Measurements from ENCODE around the gene EFNA5.
A peak's percentile ranks its signal among the peaks of the same experiment; 100 is the strongest.

EFNA5 gene

DNA sequence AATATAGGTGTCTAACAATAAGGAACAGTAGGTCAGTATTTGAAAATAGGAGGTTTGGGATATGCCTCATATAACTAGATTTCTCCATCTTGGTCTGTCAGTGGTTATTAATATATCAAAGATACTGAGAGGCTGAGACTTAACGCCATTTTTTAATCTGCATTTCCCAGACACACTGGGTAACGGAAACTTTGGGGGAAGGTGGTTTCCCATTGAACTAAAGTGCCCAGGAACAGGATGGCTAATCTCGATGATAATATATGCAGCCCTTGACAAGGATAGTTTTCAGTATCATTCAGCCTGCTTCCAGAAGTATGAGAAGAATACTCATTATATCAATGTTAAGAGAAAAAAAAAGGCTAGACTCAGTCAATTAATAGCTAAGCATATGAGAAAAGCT is 30.7 kb downstream of the EFNA5 start:
- DNase-seq (ENCODE audit: low read depth), result peak; percentile 2

DNA sequence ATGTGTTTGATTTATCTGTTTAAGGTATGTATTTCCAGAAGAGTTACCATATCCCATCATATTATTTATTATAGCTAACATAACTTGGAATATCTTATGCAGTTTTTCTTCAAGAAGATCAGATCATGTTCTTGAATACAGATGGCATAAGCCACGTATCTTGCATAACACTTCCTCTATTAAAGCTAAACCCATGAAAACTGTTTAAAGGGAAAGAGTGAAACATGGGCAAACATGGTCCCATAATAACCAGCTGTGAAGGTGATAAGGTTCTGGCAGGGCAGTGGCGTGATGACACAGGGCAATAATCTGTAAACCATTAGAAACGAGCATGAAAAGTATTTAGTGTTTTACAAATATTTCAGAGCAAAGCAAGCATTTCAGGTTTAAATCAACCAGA is 34.2 kb downstream of the EFNA5 start:
- DNase-seq (ENCODE audit: low read depth), result no peak

DNA sequence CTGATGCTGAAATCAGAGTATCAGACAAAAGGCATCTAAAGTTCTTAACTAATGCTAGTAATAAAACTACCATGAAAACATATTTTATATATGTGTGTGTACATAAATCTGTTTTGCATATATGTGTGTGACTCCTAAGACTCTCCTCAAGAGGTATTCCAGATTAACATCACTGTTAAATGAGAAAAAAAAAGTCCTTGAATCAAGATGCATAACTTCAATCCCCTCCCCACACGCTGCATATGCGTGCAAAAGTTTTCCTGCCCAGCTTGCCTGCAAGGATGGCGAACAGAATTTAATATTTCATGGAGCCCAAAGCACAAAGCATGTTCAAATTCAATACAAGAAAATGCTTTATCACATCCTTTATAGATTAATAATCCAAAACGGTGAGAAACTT is 34.7 kb downstream of the EFNA5 start:
- DNase-seq (ENCODE audit: low read depth), result no peak

DNA sequence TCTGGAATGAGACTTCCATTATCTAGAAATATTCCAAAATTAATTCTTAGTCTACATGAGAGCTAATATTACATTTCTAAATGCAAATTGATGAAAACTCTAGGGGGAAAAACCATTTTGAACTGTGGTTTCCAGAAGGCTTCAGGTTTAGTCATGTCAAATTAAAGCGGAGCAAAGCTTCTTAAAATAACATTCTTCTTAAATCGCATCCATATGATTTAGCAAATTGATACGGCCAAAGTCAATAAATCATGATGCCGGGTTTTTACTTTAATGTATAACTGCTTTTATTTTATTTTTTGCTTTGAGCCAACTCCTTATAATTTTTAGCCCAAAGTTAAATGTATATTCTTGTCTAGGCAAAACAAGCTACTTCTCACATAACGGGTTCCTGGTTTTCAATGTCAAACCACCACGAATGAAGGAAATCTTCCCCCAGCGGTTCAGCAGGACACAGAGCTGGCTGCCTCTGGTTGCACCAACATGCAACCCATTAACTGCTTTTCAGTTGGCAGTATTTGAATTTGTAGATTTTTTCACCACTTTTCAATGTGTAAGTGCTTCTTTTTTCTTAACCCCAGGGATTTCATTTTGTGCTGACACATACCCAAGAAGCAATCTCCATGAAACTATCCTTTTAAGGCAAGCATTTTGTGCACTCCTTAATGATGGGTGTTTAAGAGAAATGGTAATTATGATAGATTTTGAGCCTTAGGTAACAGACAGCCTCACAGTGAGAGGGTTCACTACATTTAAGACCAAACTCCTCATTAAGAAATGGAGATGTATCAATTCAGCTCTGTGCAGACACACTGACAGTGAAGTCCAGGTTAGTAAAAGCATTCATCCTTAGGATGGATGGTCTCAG is 35.5 kb downstream of the EFNA5 start:
- no peak for DNase-seq (ENCODE audit: low read depth)

DNA sequence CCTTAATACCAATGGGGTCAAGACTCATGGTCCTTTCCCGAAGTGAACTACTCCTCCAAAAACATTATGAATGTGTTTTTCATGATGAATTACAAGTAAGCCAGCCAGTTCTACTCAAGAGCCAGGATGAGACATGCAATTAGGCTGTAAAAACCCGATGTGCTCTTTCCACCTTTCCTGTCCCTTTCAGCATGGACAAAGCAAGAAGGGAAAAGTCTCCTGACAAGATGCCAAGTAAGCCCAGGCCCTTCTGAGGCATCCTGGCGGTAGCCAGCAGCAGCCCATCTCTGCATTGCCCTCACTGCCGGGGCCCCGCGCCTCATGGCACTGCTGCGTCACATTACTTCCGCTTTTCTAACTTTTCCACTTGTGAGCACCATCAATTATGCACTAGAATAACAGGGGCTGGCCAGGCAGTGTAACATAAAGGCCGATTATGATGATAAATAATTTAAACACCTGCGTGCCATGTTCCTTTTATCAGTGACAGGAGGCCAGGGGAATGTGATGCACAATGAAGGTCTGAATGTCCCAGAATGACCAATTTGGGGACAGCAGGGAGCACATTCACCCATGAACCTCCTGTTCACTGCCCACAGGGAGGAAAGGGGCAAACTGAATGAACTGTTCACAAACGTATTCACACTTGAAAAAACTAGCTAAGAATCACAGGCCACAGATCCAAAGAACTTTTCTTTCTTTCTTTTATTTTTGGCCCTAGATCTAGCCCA is 37.4 kb downstream of the EFNA5 start:
- no peak for DNase-seq (ENCODE audit: low read depth)

DNA sequence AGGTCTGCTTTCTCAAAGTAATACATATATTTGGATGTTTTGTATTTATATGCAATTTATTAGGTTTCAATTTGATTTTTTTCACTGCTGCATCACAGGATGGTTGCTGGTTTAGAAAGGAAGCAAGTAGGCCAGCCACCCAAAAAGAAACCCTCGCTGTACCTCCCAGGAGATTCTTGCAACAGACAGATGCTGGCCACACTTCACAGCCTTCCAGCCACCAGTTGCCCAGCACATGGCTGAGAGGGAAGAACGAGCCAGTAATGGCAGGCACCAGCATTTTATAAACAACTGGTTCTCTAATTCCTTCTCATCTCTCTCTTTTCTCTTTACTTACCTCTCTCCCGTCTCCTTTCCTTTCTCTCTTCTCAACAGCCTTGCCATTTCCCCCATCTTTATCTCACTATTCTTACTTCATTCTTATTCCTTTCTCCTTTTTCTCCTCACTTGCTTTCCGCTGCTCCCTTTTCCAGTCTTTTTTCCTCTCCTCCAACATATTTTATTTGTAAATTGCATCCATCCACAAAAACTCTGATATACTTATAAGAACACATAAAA is 38.9 kb downstream of the EFNA5 start:
- DNase-seq (ENCODE audit: low read depth), result no peak

DNA sequence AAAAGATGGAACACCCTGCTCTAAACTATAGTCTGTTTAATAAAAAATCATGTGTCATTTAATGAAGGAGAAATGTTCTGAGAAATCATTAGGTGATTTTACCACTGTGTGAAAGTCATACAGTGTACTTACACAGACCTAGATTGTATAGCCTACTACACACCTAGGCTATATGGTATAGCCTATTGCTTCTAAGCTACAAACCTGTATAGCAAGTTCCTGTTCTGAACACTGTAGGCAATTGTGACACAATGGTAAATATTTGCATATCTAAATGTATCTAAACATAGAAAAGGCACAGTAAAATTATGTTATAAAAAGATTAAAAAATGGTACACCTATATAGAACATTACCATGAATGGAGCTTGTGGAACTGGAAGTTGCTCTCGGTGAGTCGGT is 40.6 kb downstream of the EFNA5 start:
- no peak for DNase-seq (ENCODE audit: low read depth)

DNA sequence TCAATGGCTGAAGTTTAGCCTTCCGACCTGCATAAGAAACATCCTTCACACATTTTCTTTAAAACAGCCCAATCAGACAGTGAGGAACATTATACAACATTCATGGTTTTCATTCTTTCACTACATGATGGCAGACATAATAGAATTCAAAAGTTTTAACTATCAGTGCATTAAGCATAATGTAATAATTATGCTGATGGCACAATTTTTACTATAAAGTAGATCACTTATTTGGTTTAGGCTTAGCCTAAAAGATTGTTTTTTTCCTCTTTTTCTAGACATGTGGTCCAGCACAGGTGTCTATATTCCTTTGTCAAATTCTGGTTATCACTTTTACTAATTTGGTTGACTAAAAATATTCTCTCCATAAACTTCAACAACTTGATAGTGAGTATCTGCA is 46.5 kb downstream of the EFNA5 start:
- DNase-seq (ENCODE audit: low read depth), result no peak

DNA sequence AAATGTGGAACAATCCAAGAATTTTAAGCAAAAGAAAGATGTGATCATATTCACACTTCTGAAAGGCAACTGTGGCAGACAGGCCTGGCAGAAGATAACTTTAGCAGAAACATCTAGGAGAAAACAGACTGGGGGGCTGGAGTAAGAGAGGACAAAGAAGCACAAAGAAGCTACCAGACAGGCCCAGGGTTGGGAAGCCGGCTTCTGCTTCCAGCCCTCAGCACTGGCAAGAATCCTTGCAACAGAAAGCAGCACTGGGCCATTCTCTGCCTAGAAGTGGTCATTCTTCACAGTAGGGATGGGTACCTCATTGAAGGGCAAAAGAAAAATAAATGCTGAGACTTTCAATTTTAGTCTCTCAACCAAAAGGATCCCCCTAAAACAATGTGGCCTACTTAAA is 49.6 kb downstream of the EFNA5 start:
- no peak for DNase-seq (ENCODE audit: low read depth)

DNA sequence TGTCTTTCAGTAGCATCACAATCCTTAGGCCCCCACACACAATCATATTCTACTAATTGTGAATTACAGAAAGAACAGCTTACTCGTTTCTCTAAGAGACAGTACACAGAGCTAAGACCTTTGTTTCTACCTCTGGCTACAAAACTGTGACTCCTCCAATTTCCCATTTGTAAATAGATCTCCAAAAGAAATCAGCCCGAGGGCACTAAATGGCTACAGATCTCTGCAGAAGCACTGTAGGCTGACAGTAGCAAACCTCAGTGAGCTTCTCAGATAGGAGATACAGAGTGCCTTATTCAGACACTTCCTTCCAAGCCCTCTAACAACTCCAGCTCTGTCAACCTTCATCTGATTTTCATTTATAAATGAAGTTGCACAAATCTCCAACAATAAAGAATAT is 51.0 kb downstream of the EFNA5 start:
- DNase-seq (ENCODE audit: low read depth), result no peak

DNA sequence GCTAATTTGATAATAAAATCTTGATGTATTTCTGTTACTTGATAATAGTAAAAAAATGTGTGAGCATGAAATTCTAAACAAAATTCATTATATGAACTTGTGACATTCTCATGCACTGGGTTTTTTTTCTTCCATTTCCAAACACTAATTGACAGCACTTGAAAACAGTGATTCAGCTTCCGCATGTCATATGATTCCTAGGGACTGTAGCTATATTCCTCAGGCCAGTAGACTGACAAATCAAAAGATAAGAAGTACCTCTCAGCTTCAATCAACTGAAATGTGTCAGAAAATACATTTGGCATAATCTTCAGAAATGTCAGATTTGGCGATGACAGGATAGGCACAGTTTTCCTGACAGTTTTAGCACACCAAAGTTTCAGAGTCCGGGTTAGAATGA is 52.5 kb downstream of the EFNA5 start:
- DNase-seq (ENCODE audit: low read depth), result no peak

DNA sequence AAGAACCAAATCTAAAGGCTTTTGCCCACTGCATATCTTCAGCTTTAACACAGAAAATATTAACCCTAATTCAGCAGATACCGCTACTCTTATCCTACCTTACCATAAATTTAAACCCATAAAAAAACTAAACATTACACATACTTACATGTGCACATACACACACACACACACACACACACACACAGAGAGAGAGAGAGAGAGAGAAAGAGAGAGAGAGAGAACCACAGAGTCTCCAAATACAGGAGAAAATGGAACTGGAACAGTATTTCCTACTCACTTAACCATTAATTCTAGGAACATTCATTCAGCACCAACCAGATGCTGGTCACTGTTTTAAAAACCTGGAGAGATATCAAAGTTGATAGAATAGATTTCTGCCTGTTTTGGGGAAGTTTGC is 53.7 kb downstream of the EFNA5 start:
- DNase-seq (ENCODE audit: low read depth), result no peak

DNA sequence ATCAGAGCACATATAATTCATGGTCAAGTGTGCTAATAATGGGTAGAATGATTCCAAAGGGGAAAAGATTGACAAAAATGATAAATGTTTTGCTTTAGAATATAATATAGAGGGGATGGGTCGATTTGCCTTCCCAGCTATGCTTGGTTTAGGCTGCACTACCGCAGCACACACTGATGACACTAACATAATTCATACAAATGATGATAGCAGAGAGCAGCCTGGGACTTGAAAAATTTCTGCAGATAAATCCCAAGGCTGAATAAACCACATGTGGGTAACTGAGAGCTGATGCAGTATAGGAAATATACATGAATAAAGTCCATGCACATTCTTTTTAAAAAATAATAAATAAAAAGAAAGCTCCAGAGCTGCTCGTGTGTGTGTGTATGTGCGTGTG is 54.5 kb downstream of the EFNA5 start:
- no peak for DNase-seq (ENCODE audit: low read depth)

DNA sequence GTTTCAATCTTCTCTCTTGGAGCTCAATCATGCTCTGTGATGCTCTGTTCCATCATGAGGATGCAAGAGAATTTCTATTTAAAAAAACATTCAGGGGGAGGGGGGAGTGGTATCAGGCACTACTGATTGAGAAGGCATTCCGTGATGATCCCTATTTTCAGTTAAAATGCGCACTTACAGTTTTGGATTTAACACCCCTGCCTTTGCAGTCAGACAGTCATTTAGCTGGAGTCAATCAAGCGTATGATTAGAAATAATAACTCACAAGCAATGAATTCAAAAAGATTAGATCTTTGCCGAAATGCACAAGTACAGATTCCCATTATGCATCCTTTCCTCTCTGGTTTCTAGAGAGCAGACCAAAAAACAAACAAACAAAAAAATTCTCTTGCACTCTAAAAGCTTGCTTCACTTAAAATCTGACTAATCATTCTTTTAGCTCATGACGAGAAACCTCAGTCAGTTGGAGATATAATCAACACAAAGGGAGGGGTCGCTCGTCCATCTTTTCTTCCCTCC is 55.4 kb downstream of the EFNA5 start:
- DNase-seq (ENCODE audit: low read depth), result no peak

DNA sequence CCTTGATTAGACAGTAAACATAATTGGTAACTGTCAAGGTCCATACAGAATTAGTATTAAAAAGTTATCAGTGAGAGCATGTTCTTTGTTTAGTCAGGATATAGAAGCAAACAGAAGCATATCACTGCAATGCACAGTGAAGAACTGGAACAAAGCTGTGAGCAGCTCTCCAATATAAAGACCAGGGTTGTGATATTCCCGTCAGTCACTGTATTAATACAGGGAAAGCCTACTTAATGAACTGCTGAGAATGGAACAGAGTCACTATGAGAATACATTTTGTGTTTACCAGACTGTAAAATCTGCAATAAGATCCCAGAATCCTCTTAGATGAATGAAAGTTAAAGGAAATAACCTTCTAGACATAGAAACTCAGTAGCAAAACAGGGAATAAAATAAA is 58.2 kb downstream of the EFNA5 start:
- no peak for DNase-seq (ENCODE audit: low read depth)

DNA sequence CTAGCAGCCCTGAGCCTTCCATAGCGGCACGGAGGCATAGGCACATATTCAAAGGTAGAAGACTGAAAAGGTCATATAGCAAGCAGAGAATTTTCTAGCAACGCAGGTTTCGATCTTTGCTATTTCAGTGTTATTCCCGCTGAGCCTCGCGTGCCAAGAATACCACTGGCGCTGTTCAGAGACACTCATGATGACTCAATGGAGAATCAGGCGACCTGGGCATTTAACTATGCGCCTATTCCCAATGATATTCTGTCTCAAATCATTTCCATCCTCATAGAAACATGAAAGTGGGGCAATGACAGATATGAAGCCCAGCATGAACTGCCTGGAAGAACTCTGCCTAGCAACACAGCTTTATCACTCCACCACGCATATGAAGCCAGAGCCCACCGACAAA is 59.9 kb downstream of the EFNA5 start:
- DNase-seq (ENCODE audit: low read depth), result no peak

DNA sequence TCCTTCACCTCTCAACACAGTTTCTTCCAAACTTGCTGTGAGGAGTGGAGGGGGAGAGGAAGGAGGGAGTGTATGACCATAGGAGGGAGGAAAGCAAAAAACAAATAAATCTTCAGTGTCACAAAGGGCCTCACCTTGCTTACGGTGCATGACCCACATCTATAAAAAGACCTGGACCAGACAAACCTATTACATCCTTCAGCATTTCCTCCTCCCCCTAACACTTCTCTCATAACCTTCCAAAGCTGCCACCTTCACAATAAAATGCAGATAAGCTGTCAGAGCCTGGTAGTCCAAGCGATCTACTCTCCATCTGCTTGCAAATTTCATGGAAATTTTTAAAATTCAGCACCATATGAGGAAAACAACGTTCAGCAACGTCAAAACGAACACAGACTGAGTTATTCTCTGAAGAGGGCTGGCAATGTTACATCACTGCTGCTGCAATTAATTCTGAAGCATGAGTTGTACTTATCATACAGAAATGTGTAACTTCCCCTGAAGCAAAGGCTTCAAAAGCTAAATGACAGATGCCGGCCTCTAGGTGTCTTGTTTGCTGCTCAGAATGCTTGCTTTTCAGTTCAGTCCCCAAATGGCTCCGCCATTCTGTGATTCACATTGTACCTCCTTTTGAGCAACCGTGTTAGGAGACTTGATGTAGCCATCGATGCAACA is 62.9 kb downstream of the EFNA5 start:
- no peak for DNase-seq (ENCODE audit: low read depth)

DNA sequence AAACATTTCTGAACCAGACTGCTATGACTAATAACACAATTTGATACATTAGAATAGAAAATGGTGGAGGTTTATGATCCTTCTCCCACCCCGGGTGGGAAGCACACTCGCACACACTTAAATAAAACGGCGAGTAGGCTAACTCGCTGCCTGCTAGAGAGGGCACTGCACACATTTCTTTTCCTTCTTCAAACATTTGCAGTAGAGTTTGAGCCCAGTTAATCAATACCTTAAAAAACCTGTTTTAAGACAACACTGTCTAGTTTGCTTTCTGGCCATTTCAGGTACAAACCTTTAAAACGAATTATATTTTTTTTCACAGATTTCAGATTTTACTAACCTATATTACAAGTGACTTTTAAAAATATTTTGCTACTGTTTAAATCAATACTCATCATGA is 63.5 kb downstream of the EFNA5 start:
- no peak for DNase-seq (ENCODE audit: low read depth)

DNA sequence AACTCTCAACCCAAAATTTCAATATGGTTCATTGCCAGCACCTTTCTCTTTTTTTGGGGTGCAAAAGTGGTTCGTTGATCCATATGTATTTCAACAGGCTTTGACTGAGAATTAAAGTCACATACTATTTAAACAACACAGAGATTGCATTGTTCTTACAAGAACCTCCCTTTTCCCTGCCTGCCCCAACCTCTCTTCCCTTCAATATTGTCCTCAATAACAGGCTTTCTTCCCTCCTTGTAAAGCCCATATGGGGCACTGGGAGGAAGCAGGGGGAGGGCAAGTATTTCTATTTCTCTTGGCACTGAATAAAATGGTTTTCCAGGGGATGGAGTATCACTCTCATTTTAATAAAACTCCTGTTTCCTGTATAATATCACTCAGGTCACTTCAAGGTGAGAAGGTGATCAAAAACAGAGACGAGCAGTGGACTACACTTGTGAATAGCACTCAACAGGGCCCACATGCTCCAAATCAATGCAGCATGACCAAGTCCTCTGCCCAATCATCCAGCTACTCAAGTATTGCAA is 65.1 kb downstream of the EFNA5 start:
- no peak for DNase-seq (ENCODE audit: low read depth)

DNA sequence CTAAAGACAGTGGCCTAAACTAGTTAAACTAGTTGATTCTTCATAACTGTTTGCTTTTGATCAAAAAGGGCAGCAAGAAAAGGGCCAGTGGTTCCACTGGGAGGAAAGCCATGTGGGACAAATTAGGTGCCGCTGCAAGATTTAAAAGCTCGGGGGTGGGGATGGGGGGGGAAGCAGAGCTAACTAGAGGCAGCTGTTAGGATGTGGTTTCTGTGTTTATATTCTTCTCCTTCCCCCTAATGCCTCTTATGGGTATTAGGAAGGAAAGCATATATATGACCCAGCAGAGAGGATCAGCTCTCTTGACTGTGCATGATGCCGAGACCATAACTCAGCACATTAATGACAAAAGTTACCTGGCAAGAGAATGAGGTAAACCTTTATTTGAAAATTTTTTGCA is 65.7 kb downstream of the EFNA5 start:
- DNase-seq (ENCODE audit: low read depth), result no peak

DNA sequence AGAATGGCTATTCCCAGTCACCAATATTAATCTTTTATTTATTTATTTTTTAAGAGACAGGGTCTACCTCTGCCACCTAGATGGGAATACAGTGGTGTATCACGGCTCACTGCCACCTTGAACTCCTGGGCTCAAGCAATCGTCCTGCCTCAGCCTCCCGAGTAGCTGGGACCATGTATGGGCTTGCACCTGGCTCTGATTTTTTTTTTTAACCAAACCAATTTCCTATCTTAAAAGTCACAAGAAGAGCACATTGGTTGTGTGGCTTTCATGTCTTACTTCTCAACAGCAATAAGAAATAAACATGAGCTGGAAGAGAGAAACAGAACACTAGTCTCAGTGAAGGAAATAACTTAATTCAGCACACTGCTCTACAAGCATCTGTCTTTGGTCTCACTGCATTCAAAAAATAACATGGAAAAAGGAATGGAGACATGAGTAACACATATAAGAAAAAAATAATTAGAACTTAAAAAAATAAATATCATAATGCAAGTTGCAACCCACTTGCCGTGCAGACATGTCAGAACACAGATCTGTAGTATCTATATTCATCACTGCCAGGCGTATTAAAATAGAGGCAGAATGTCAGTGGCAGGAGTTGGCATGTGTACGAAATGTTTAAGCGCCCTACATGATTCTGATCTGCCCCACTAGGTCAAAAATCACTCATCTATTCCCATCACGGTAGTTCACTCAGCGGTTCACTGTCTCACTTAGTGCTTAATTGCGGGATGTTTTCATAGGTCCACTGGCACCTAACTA is 66.4 kb downstream of the EFNA5 start:
- DNase-seq (ENCODE audit: low read depth), result no peak

DNA sequence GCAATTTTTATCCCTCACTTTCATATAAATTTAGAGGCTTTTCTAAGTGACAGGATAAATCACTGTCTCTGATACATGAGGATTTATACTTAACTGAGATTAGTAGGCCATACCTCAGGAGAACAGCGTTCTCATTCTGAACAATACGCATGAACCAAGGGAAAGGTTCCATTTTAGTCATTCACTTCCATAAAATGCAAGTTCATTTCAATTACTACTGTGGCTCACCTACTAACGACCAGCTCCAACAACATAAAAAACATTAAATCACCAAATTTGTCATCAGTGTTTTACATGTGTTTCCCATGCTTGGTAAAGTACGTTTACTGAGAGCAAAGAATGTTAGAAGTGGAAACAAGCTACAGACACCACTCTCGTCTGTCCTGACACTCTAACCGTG is 67.4 kb downstream of the EFNA5 start:
- DNase-seq (ENCODE audit: low read depth), result no peak

Measured in CMK (cell line).